Measurements from ENCODE around the gene LRRC37A3. TPM values are rescaled to one million over a fixed set of nuclear protein-coding genes. Genes with fewer than 3 reads are reported as not detected.
"Not testable (repeated sequence)": the region's sequence is repeated elsewhere in the genome, so short reads cannot be mapped to it uniquely, and the experiment has no call there.

The LRRC37A3 gene
- total and polyA plus RNA-seq, 7 donors = 2.2 to 17.7 (median 4.4) TPM; not detected in 2

- H3K36me3 ChIP-seq; DNase-seq; H3K9me3 ChIP-seq; H3K27me3 ChIP-seq; H3K4me3 ChIP-seq; H3K27ac ChIP-seq; H3K4me1 ChIP-seq; intact Hi-C loops (cut with DNase I): not testable (repeated sequence)
- WGBS, 2 donors = 75 to 91% methylated on average over 5 of the region's 5 CpGs
These were observed 90.2 kb downstream of the LRRC37A3 start for GRCh38 chr17:64829068-64829467.

DNA sequence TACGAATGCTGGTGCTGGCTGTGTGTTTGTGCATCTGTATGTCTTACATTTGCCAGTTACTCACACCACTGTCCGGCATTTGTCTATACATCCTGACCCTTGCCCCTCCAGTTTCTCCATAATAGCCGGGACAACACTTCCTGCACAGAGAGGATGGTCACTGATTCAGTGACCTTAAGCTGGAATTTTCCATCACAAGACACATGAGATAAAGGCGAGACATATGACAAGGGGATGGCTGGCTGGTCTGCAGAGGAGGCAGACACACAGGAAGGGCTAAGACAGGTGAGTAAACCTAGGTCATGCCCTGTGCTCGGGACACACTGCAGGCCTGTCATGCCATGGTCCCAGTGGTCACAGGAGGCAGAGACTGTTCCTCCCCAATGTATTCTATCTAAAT is 100.4 kb downstream of the LRRC37A3 start:
- H3K4me1 ChIP-seq; H3K9me3 ChIP-seq; intact Hi-C loops (cut with DNase I); H3K27ac ChIP-seq; DNase-seq; H3K4me3 ChIP-seq; H3K27me3 ChIP-seq: not testable (repeated sequence)
- whole genome bisulfite sequencing, 2 donors = 85 to 89% methylated on average over 5 of the region's 5 CpGs
- H3K36me3 ChIP-seq = peaks cover 8 to 57% (median 13%) of the 10 kb centered on the region in 4 donors

DNA sequence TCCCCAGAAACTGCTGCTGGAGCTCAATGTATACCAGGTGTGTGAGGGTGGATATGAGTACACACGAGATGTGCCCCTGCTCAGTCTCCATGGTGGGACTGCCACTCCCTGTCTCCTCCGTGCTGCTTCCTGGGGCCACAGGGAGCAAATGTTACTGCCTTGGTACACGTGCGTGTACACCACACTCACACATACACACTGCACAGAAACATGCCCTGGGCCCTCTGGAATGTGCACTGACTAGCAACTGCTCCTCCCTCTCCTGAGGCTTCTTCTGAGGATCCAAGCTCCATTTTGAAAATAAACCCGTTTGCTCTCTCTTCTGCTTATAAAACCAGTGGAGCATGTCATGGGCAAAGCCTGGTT is 103.5 kb downstream of the LRRC37A3 start:
- H3K4me3 ChIP-seq; H3K27ac ChIP-seq; H3K4me1 ChIP-seq; H3K27me3 ChIP-seq; H3K9me3 ChIP-seq; DNase-seq; intact Hi-C loops (cut with DNase I): not testable (repeated sequence)
- 38 to 80% methylated on average over 5 of the region's 5 CpGs for WGBS, 2 donors
- H3K36me3 ChIP-seq = peaks cover 0 to 35% (median 8%) of the 10 kb centered on the region in 4 donors

- H3K27ac ChIP-seq; intact Hi-C loops (cut with DNase I); H3K4me3 ChIP-seq; H3K27me3 ChIP-seq; H3K9me3 ChIP-seq; H3K4me1 ChIP-seq; DNase-seq: not testable (repeated sequence)
- H3K36me3 ChIP-seq = peaks cover 0 to 29% (median 7%) of the 10 kb centered on the region in 4 donors
- 42 to 78% methylated on average over 12 of the region's 12 CpGs for WGBS, 2 donors
These were observed 104.1 kb downstream of the LRRC37A3 start for GRCh38 chr17:64814993-64815832.

DNA sequence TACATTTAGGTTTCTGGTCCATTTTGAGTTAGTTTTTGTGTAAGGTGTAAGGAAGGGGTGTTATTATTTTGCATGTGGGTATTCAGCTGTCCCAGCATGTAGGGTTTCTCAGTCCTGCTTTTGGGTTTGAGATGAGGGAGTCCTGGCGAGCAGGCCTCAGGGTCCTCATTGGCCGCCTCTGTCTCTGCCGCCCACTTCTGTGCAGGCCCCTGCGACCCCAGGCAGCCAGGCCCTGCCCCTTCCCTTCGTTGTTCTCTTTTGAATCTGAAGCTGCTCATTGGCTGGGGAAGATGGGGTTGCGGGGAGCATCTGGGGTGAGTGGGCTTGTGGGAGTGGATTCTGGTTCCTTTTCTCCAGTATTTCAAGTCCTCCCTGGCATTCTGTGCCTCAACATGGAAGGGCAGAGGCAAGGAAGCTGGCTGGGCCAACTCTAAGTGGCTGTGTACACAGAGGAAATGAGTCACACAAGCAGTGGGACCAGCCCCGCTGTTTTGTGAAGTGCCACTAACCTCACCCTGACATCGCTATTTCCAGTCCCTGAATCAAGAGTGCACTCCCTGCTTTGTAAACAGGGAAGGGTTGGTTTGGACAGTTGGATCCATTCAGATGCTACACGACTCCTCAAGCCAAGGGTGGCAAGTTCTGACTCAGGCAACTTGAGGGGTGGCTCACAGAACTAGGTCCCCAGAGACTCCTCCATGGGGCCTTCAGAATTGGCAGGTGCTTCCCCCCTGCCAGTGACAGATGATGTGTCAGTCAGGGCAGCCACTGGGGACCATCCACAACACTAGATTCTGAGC is 110.9 kb downstream of the LRRC37A3 start:
- peak; percentile 74 for DNase-seq
- H3K27me3 ChIP-seq; H3K4me3 ChIP-seq; H3K36me3 ChIP-seq; H3K9me3 ChIP-seq; intact Hi-C loops (cut with DNase I); H3K4me1 ChIP-seq: not testable (repeated sequence)
- H3K27ac ChIP-seq = peak overlapping the region in 1 of 4 donors; percentile 14
- 53% methylated on average over 9 of the region's 9 CpGs for WGBS, 2 donors

Small RNA genes lying within 50 kb of the gene (small RNA-seq; reads per million reads assigned to genes)
- gene AC037487.3 (0 reads per million in 3 donors), gene AC103810.6 (0 reads per million in 3 donors), gene AC103810.7 (0 reads per million in 3 donors), gene RDM1P4 (0 reads per million in 3 donors), gene RN7SL404P (0 reads per million in 3 donors), gene RNU7-115P (0 reads per million in 3 donors)

Other genes with a start within 250 kb of the LRRC37A3 start
- 100 to 1,000 TPM in 2 of 4 donors, 10 to 100 TPM in 2; 72.8 to 120 (median 96.4) TPM for gene GNA13, start 137.3 kb upstream of the LRRC37A3 start, total RNA-seq
- 10 to 100 TPM; 33.1 to 62.9 (median 39.6) TPM for gene GNA13, start 137.3 kb upstream of the LRRC37A3 start, polyA plus RNA-seq
- 10 to 100 TPM; 12.4 to 30.5 (median 19.3) TPM for gene RGS9, start 217.9 kb upstream of the LRRC37A3 start, total RNA-seq
- gene RGS9, start 217.9 kb upstream of the LRRC37A3 start, polyA plus RNA-seq = 10 to 100 TPM in 2 of 3 donors, 1 to 10 TPM in 1; 5.0 to 16.9 (median 10.8) TPM